SK-N-SH treated with all-trans-retinoic acid at 6 μM for 48 hours (cell line): Measurements from ENCODE around the gene PPIP5K2.

ENCODE experiments used
- CREB5 ChIP-seq: fragments of 250-450 bp; sonication (Bioruptor Pico); IDR thresholded peaks from 2 replicates; pipeline ENCODE4 v1.5.1; 2020; ENCODE audit warnings: low read depth, mild to moderate bottlenecking, moderate library complexity
- CSDC2 ChIP-seq: fragments of 250-450 bp; sonication (Bioruptor Pico); IDR thresholded peaks from 2 replicates; pipeline ENCODE4 v1.5.0; 2020; ENCODE audit warnings: mild to moderate bottlenecking, moderate library complexity
- GLIS3 ChIP-seq: fragments of 250-450 bp; sonication (Bioruptor Pico); IDR thresholded peaks from 2 replicates; pipeline ENCODE4 v1.5.0; 2020; ENCODE audit warnings: mild to moderate bottlenecking, moderate library complexity
- PATZ1 ChIP-seq: fragments of 250-450 bp; sonication (Bioruptor Pico); IDR thresholded peaks from 2 replicates; pipeline ENCODE4 v1.8.0; 2020; ENCODE audit warnings: mild to moderate bottlenecking, moderate library complexity, borderline replicate concordance
- TOX ChIP-seq: fragments of 250-450 bp; sonication (Bioruptor Pico); IDR thresholded peaks from 2 replicates; pipeline ENCODE4 v1.8.0; 2021; ENCODE audit warnings: mild to moderate bottlenecking, moderate library complexity, borderline replicate concordance
- ZC3H10 ChIP-seq: fragments of 250-450 bp; sonication (Bioruptor Pico); IDR thresholded peaks from 2 replicates; pipeline ENCODE4 v1.5.1; 2021; ENCODE audit warnings: mild to moderate bottlenecking, moderate library complexity
- ZFP30 ChIP-seq: fragments of 450-650 bp; formaldehyde crosslinking; IDR thresholded peaks from 2 replicates; pipeline ENCODE4 v1.5.0; 2022; ENCODE audit warnings: mild to moderate bottlenecking, moderate library complexity
- ZNF565 ChIP-seq: fragments of 450-650 bp; formaldehyde crosslinking; conservative IDR thresholded peaks from 2 replicates; pipeline ENCODE4 v1.5.0; 2020; ENCODE audit warnings: low read depth, mild to moderate bottlenecking, moderate library complexity
- ZNF8 ChIP-seq: fragments of 450-650 bp; formaldehyde crosslinking; IDR thresholded peaks from 2 replicates; pipeline ENCODE4 v1.5.0; 2020; ENCODE audit warnings: mild to moderate bottlenecking, moderate library complexity

GRCh38 chr5:103119070-103119764 lies 884 bp upstream of the PPIP5K2 start:
- no peak for TF ChIP-seq ZNF565 (CRISPR knock-in tag)
- TF ChIP-seq ZC3H10 (CRISPR knock-in tag), result no peak
- no peak for TF ChIP-seq CREB5 (CRISPR knock-in tag)
- no peak for TF ChIP-seq GLIS3 (CRISPR knock-in tag)
- no peak for TF ChIP-seq PATZ1 (CRISPR knock-in tag)
- TF ChIP-seq ZNF8, result no peak
- no peak for TF ChIP-seq ZFP30 (CRISPR knock-in tag)
- no peak for TF ChIP-seq CSDC2
- TF ChIP-seq TOX (CRISPR knock-in tag), result no peak
